WTC11 (cell line): ENCODE measurements around the gene CEBPA. TPM values are rescaled to one million over a fixed set of nuclear protein-coding genes. Genes with fewer than 3 reads are reported as not detected.

Source experiments
- ATAC-seq: fragments of 200-7000 bp; cut with Tn5 transposase; 2 replicates; pipeline ENCODE4 v1.10.0; 2021; ENCODE audit warnings: mild to moderate bottlenecking, moderate library complexity
- CTCF ChIA-PET: fragments of 300-600 bp; sonication (Branson Sonifier 250); formaldehyde crosslinking; loops from one replicate; lab custom pipeline; 2021; ENCODE audit warnings: antibody characterized with exemption; lab: Charles Lee
- POLR2A ChIA-PET: fragments of 350-600 bp; sonication (Branson Sonifier 250); formaldehyde crosslinking; loops from one replicate; lab custom pipeline; 2021; ENCODE audit warnings: antibody characterized with exemption; lab: Charles Lee
- DNase-seq: peaks from one replicate; pipeline ENCODE4 v3.0.0; 2021; ENCODE audit warnings: low spot score
- H3K27ac Mint-ChIP-seq: 2 replicates; pipeline ENCODE4 v1.8.0; 2021; ENCODE audit warnings: mixed read lengths
- H3K27me3 Mint-ChIP-seq: 2 replicates; pipeline ENCODE4 v1.8.0; 2021; ENCODE audit warnings: low read depth, mild to moderate bottlenecking, moderate library complexity, mixed read lengths
- H3K36me3 Mint-ChIP-seq: 2 replicates; pipeline ENCODE4 v1.8.0; 2021; ENCODE audit warnings: mixed read lengths
- H3K4me1 Mint-ChIP-seq: 2 replicates; pipeline ENCODE4 v1.8.0; 2022; ENCODE audit warnings: mixed read lengths
- H3K4me3 Mint-ChIP-seq: 2 replicates; pipeline ENCODE4 v1.8.0; 2021; ENCODE audit warnings: mild to moderate bottlenecking, moderate library complexity, mixed read lengths
- H3K9me3 Mint-ChIP-seq: 2 replicates; pipeline ENCODE4 v1.8.0; 2021; ENCODE audit warnings: mixed read lengths
- AFF4 ChIP-seq: sonication (generic); formaldehyde crosslinking; IDR thresholded peaks from 2 replicates; pipeline ENCODE4 v1.8.1; 2023; ENCODE audit warnings: mild to moderate bottlenecking, missing genetic modification reagents, borderline replicate concordance
- AR ChIP-seq: fragments of 250-450 bp; sonication (Bioruptor Pico); IDR thresholded peaks from 2 replicates; pipeline ENCODE4 v1.9.0; 2021; ENCODE audit warnings: mild to moderate bottlenecking
- ATF2 ChIP-seq: sonication (generic); formaldehyde crosslinking; IDR thresholded peaks from 2 replicates; pipeline ENCODE4 v1.8.1; 2022; ENCODE audit warnings: low read depth, missing genetic modification reagents, borderline replicate concordance
- ATF3 ChIP-seq: sonication (generic); formaldehyde crosslinking; conservative IDR thresholded peaks from 2 replicates; pipeline ENCODE4 v1.8.1; 2022; ENCODE audit warnings: mild to moderate bottlenecking, missing genetic modification reagents
- CDX4 ChIP-seq: fragments of 250-450 bp; sonication (Bioruptor Pico); IDR thresholded peaks from 2 replicates; pipeline ENCODE4 v1.9.0; 2021; ENCODE audit warnings: moderate library complexity, mild to moderate bottlenecking, inconsistent platforms, borderline replicate concordance
- EMX1 ChIP-seq: fragments of 250-450 bp; sonication (Bioruptor Pico); IDR thresholded peaks from 2 replicates; pipeline ENCODE4 v1.8.0; 2021; ENCODE audit warnings: mild to moderate bottlenecking
- ERG ChIP-seq: fragments of 250-450 bp; sonication (Bioruptor Pico); IDR thresholded peaks from 2 replicates; pipeline ENCODE4 v1.8.0; 2021; ENCODE audit warnings: mild to moderate bottlenecking
- ESRRA ChIP-seq: sonication (generic); formaldehyde crosslinking; IDR thresholded peaks from 2 replicates; pipeline ENCODE4 v1.8.1; 2022; ENCODE audit warnings: mild to moderate bottlenecking, missing genetic modification reagents, borderline replicate concordance
- ETV6 ChIP-seq: sonication (generic); formaldehyde crosslinking; IDR thresholded peaks from 2 replicates; pipeline ENCODE4 v1.8.1; 2022; ENCODE audit warnings: mild to moderate bottlenecking, missing genetic modification reagents
- GABPB1 ChIP-seq: sonication (generic); formaldehyde crosslinking; IDR thresholded peaks from 2 replicates; pipeline ENCODE4 v1.8.1; 2023; ENCODE audit warnings: mild to moderate bottlenecking, missing genetic modification reagents
- MYBL2 ChIP-seq: sonication (generic); formaldehyde crosslinking; IDR thresholded peaks from 2 replicates; pipeline ENCODE4 v1.8.1; 2023; ENCODE audit warnings: mild to moderate bottlenecking, moderate library complexity, missing genetic modification reagents
- RORB ChIP-seq: fragments of 250-450 bp; sonication (Bioruptor Pico); IDR thresholded peaks from 2 replicates; pipeline ENCODE4 v1.9.0; 2021; ENCODE audit warnings: mild to moderate bottlenecking
- SMAD4 ChIP-seq: sonication (generic); formaldehyde crosslinking; IDR thresholded peaks from 2 replicates; pipeline ENCODE4 v1.8.0; 2022; ENCODE audit warnings: mild to moderate bottlenecking, missing genetic modification reagents
- SP1 ChIP-seq: sonication (generic); formaldehyde crosslinking; conservative IDR thresholded peaks from 2 replicates; pipeline ENCODE4 v1.8.1; 2022; ENCODE audit warnings: missing genetic modification reagents
- STAT6 ChIP-seq: sonication (generic); formaldehyde crosslinking; conservative IDR thresholded peaks from 2 replicates; pipeline ENCODE4 v1.8.1; 2023; ENCODE audit warnings: mild to moderate bottlenecking, low read depth, missing genetic modification reagents, moderate library complexity
- TP53 ChIP-seq: sonication (generic); formaldehyde crosslinking; IDR thresholded peaks from 2 replicates; pipeline ENCODE4 v1.8.1; 2023; ENCODE audit warnings: mild to moderate bottlenecking, missing genetic modification reagents
- ZNF121 ChIP-seq: sonication (generic); formaldehyde crosslinking; IDR thresholded peaks from 2 replicates; pipeline ENCODE4 v1.8.0; 2023; ENCODE audit warnings: missing genetic modification reagents
- ZNF138 ChIP-seq: sonication (generic); formaldehyde crosslinking; conservative IDR thresholded peaks from 2 replicates; pipeline ENCODE4 v1.8.1; 2022; ENCODE audit warnings: mild to moderate bottlenecking, moderate library complexity, missing genetic modification reagents
- ZNF317 ChIP-seq: sonication (generic); formaldehyde crosslinking; IDR thresholded peaks from 2 replicates; pipeline ENCODE4 v1.8.1; 2023; ENCODE audit warnings: low read depth, mild to moderate bottlenecking, moderate library complexity, missing genetic modification reagents, borderline replicate concordance
- ZNF671 ChIP-seq: fragments of 250-450 bp; sonication (Bioruptor Pico); IDR thresholded peaks from 2 replicates; pipeline ENCODE4 v1.8.0; 2021; ENCODE audit warnings: mild to moderate bottlenecking
- total RNA-seq: library from RNA; stranded (reverse); gene quantifications from 3 replicates; pipeline ENCODE4 v1.2.3, GENCODE V29; 2021

The CEBPA gene
- total RNA-seq, 1 experiment from 2014 or later: 5.6 TPM

GRCh38 chr19:33287438-33287837 lies 14.9 kb downstream of the CEBPA start:
- CTCF ChIA-PET: no interaction called here
- peaks cover 6% of the 10 kb centered on the region for H3K27me3 Mint-ChIP-seq

More at GRCh38 chr19:33287438-33287837, 14.9 kb downstream of the CEBPA start:
- Mint-ChIP-seq H3K27ac (no peak overlapping the region), H3K9me3 (peaks cover 25% of the 10 kb centered on the region), H3K4me1 (peaks cover 16% of the 10 kb centered on the region), H3K36me3 (peaks cover 6% of the 10 kb centered on the region; the same call in 1 of the 2 replicates), H3K4me3 (no peak overlapping the region)
- DNase-seq (no peak), ATAC-seq (no peak)
- POLR2A ChIA-PET: no interaction called here
- no peak for TF ChIP-seq STAT6 (CRISPR knock-in tag)
- TF ChIP-seq ATF3 (CRISPR knock-in tag): no peak
- TF ChIP-seq GABPB1 (CRISPR knock-in tag): no peak
- no peak for TF ChIP-seq ZNF317 (CRISPR knock-in tag)
- no peak for TF ChIP-seq SP1 (CRISPR knock-in tag)
- no peak for TF ChIP-seq ERG
- TF ChIP-seq CDX4: no peak
- no peak for TF ChIP-seq ETV6 (CRISPR knock-in tag)
- no peak for TF ChIP-seq AFF4 (CRISPR knock-in tag)
- no peak for TF ChIP-seq ATF2 (CRISPR knock-in tag)
- TF ChIP-seq RORB (CRISPR knock-in tag): no peak
- TF ChIP-seq ZNF121 (CRISPR knock-in tag): no peak
- no peak for TF ChIP-seq MYBL2
- TF ChIP-seq ZNF671 (CRISPR knock-in tag): no peak
- no peak for TF ChIP-seq EMX1 (CRISPR knock-in tag)
- TF ChIP-seq TP53 (CRISPR knock-in tag): no peak
- TF ChIP-seq AR (CRISPR knock-in tag): no peak
- no peak for TF ChIP-seq ESRRA (CRISPR knock-in tag)
- TF ChIP-seq SMAD4 (CRISPR knock-in tag): no peak
- no peak for TF ChIP-seq ZNF138 (CRISPR knock-in tag)
